GM19025 (cell line): ENCODE data around the gene TRIO.

Experiments used
- ATAC-seq: cut with Tn5 transposase; IDR thresholded peaks from one replicate; pipeline ENCODE4 v1.9.1; 2021; ENCODE audit warnings: mild to moderate bottlenecking, low read depth, moderate library complexity; ENCODE audit not compliant: unreplicated experiment

The TRIO gene

DNA sequence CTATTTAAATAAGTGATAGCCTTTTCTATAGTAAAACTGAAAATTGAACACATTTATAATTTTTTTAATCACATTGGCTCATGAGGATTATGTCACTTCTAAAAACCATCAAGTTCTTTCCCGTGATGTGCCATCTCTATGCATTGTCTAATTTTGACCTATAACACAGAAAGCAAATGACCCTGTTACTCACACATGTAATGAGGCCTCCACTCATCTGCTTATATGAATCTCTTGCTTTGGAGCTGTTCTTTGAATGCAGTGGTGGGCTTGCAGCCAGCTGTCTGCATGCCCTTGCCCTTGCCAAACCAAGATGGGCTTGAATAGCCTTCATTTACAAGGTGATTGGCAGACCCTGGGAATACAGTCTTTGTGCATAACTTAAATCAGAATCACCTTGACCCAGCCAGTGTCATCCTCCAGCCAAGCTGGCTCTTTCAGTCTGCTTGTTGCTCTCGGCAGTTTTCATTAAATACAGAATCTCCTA lies 163.2 kb downstream of the TRIO start:
- ATAC-seq = no peak

- no peak for ATAC-seq
Observed at GRCh38 chr5:14308384-14309154, 165.4 kb downstream of the TRIO start.

GRCh38 chr5:14309199-14309598 lies 166.1 kb downstream of the TRIO start:
- ATAC-seq = no peak

DNA sequence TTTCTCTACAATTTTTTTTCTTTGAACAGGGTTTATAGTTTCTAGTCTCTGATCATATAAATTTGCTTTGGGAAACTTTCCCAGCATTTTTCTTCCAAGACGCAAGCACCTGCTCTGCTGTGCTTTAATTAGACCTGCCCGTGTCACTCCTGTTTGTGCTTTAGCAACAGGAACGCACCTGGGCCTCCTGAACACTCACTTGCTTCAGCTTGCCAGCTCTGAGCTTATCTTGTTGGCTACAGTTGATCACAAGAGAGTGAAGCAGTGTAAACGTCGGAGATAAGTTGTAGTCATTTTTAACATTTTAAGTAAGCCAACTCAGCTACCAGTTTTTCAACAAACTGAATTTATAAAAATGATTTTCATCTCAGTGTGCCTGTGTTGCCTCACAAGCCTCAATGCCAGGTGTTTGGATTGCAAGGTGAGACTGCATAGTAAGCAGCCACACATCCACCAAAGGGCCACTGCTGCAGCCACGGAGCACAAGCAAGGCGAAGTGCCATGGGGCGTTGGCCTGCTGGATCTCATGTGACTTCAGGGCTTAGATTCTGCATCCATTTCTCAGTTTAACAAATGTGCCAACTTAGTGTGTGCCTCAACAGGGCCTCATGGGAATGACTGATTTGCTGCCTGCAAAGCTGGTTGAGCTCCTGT lies 166.9 kb downstream of the TRIO start:
- no peak for ATAC-seq

DNA sequence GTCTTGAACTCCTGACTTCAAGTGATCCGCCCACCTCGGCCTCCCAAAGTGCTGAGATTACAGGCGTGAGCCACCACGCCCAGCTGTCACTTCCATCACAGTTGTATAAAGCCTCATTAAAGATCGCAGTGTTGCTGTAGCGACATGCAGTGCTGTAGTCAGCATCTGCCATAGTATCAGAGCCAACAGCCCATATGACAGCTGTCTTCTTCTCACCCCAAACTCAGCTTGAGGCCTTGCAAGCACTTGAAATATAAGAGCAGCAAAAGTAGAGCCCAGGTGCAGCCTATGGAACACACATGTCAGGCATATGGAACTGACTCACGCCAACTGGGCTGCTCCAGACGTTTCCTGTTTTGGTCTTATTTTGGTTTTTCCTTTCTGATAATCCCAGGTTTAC lies 167.8 kb downstream of the TRIO start:
- no peak for ATAC-seq

DNA sequence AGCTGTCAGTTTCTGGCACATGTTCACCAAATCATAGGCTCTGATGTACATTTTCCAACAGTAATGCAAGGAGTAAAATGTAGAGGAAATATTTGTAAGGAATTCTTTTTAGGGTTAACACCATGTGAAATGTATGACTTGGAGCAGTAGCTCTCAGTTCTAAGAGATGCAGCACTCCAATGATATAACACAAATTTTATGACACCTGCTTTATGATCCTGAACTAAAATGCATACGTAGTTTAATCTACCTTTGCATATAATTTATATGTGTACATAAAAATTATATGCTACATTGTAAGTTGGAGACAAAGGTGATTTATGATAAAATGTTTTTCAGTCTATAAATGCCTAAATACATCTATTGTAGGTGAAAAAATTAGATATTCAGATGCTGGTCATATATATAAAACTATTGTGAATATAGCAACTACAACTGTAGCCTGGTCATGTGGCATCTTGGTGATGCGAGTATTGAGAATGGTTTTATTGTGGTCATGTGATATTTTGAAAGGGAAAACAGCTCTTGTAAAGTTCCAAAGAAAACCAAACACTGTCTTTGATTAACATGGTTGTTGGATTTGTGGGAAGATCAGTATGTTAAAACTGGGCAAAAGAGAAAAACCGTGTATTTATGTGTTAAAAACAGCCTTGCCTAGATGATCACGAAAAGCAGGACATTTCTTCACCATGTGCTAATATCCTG lies 171.0 kb downstream of the TRIO start:
- no peak for ATAC-seq

- no peak for ATAC-seq
Observed at GRCh38 chr5:14316471-14316870, 173.3 kb downstream of the TRIO start.

DNA sequence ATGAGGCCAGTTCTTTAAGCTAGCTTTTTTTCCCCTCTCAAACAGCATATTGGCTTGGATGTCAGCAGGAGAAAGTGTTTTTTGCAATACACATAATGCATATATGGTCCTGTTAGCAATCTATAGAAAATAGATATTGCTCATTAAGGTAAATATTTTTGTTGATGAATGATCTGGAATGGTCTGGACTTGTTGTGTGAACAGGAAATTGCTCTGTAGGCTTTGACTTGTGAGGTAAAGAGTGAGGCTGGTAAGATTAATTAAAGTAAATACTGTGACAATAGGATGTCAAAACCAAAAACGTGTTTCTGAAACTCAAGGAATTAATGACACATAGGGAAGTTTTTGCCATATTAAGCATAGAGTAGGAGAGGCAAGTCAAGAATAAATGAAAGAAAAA lies 176.0 kb downstream of the TRIO start:
- no peak for ATAC-seq

- no peak for ATAC-seq
Observed at GRCh38 chr5:14321936-14322335, 178.8 kb downstream of the TRIO start.

GRCh38 chr5:14322437-14323187 lies 179.5 kb downstream of the TRIO start:
- no peak for ATAC-seq

GRCh38 chr5:14323466-14323865 lies 180.3 kb downstream of the TRIO start:
- no peak for ATAC-seq

GRCh38 chr5:14325369-14325768 lies 182.2 kb downstream of the TRIO start:
- ATAC-seq = no peak

GRCh38 chr5:14326035-14326903 lies 183.1 kb downstream of the TRIO start:
- ATAC-seq = no peak

- no peak for ATAC-seq
Observed at GRCh38 chr5:14327624-14328023, 184.5 kb downstream of the TRIO start.

DNA sequence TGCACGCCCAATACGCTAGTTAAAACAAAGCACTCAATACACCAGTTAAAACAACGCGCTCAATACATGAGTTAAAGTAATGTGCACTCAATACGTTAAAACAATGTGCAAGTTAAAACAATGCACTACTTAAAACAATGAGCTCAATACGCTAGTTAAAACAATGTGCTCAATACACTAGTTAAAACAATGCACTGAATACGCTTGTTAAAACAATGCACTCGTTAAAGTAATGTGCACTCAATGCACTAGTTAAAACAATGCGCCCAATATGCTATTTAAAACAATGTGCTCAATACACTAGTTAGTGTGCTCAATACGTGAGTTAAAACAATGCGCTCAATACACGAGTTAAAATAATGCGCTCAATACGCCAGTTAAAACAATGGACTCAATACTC lies 185.0 kb downstream of the TRIO start:
- ATAC-seq = no peak

DNA sequence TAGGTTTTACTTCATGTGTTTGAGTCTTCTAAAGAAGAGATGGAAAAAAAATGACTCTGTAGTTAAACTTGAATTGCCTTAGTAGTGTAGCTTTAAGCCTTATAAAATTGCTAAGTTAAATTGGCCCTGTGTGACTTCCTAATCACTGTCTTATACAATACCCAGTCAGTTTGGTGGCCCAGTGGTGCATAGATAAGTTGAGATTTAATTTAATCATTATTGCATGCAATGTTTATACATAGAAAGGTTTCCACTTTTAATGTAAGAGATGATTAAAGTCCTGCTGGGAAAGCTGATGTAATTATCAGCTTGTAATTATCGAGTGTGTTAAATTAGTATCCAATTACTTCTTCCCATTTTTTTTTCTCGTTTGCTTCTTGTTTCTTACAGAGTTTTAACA lies 187.1 kb downstream of the TRIO start:
- no peak for ATAC-seq

DNA sequence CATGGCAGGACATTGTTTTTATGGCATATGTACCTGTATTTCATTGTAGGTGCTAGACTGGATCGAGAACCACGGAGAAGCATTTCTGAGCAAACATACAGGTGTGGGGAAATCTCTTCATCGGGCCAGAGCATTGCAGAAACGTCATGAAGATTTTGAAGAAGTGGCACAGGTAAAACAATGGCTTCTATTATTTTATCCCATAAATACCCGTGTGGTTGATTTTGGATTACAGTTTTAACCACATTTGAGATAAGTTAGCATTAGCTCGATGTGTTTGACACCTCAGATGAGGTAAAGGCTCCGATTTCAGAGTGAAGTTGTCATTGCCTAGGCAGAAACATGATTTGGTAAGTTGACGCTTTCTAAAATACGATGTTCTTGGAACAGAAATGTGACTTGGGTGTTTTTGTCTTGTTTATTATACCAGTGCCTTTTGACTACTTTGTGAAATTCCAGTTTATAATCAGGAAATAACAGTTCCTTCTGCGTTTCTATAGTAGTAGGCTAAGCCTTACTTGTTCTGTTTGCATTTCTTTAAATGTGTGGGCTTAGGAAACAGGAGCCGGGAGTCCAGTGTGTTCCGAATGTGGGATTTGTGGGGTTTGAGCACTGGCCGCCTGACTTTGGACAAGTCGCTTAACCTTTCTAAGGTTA lies 187.7 kb downstream of the TRIO start:
- no peak for ATAC-seq

GRCh38 chr5:14331386-14331781 lies 188.2 kb downstream of the TRIO start:
- ATAC-seq = no peak

- ATAC-seq = no peak
Observed at GRCh38 chr5:14332038-14332631, 189.0 kb downstream of the TRIO start.
